Measurements from ENCODE around the gene HNRNPA3. TPM values are rescaled to one million over a fixed set of nuclear protein-coding genes. Genes with fewer than 3 reads are reported as not detected.
"Not testable (repeated sequence)": the region's sequence is repeated elsewhere in the genome, so short reads cannot be mapped to it uniquely, and the experiment has no call there.

Gene HNRNPA3
- total and polyA plus RNA-seq, 9 donors: 44.4 to 491 (median 381) TPM

- no peaks in the 10 kb centered on the region for H3K36me3 ChIP-seq (ENCODE audit: control insufficient read depth, insufficient read depth, low read length)
- H3K4me3 ChIP-seq (ENCODE audit: low read length): no peak overlapping the region
- 31% methylated on average over 5 of the region's 8 CpGs for WGBS (ENCODE audit: insufficient coverage)
- no peaks in the 10 kb centered on the region for H3K27me3 ChIP-seq (ENCODE audit: control insufficient read depth, insufficient read depth, low read length)
- no peaks in the 10 kb centered on the region for H3K4me1 ChIP-seq (ENCODE audit: control insufficient read depth, insufficient read depth, low read length)
- no peaks in the 10 kb centered on the region for H3K9me3 ChIP-seq (replicated peaks; ENCODE audit: control insufficient read depth, low read depth, low read length)
- no peak overlapping the region for H3K27ac ChIP-seq (ENCODE audit: low read length)
- DNase-seq: no peak
Observed at GRCh38 chr2:177187631-177188312, 24.8 kb upstream of the HNRNPA3 start.

DNA sequence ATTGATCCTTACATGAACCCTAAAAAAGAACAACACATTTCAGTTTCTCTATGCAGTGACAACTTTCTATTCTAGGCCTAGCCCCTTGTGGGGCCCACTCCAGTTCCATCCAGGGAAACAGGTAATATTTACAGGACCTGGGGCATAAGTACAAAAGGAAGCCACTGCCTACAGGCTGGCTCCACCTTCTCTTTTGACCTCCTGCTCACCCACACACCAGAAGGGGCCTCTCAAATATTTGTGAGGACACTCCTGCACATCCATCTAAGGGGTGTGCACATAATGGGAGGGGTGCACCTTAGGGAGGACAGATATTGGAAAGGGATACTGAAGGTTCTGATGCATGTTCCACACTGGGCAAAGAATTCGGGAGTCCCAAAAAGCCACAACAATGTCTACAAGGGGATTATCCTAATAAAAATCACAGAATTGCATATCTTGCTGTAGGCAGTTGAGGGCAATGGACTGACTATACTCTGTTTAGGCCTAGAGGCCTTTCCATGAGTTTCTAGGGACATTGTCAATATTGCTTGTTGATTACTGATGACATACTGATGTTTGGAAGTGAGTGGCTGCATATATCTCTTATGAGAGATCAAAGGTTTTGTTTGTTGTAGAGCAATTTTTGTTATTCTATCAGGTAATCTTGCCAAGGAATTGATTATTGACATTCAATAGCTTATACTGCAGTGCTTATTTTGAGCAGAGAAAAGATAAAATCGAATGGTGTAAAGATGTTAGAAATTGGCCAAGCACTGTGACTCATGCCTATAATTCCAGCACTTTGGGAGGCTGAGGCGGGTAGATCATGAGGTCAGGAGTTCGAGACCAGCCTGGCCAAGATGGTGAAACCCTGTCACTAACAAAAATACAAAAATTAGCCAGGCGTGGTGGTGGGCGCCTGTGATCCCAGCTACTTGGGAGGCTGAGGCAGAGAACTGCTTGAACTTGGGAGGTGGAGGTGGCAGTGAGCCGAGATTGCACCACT is 23.8 kb upstream of the HNRNPA3 start:
- Histone ChIP-seq H3K27me3 (ENCODE audit: control insufficient read depth, insufficient read depth, low read length) (no peaks in the 10 kb centered on the region), H3K9me3 (replicated peaks; ENCODE audit: control insufficient read depth, low read depth, low read length) (no peaks in the 10 kb centered on the region), H3K4me1 (ENCODE audit: control insufficient read depth, insufficient read depth, low read length) (no peaks in the 10 kb centered on the region), H3K36me3 (ENCODE audit: control insufficient read depth, insufficient read depth, low read length) (no peaks in the 10 kb centered on the region), H3K27ac (ENCODE audit: low read length) (no peak overlapping the region), H3K4me3 (ENCODE audit: low read length) (no peak overlapping the region)
- 81% methylated on average over 5 of the region's 7 CpGs for WGBS (ENCODE audit: insufficient coverage)
- DNase-seq: no peak

GRCh38 chr2:177190941-177191340 is 21.7 kb upstream of the HNRNPA3 start:
- no peaks in the 10 kb centered on the region for H3K36me3 ChIP-seq (ENCODE audit: control insufficient read depth, insufficient read depth, low read length)
- no peaks in the 10 kb centered on the region for H3K4me1 ChIP-seq (ENCODE audit: control insufficient read depth, insufficient read depth, low read length)
- no peaks in the 10 kb centered on the region for H3K9me3 ChIP-seq (replicated peaks; ENCODE audit: control insufficient read depth, low read depth, low read length)
- no peak overlapping the region for H3K4me3 ChIP-seq (ENCODE audit: low read length)
- DNase-seq: no peak
- no peak overlapping the region for H3K27ac ChIP-seq (ENCODE audit: low read length)
- H3K27me3 ChIP-seq (ENCODE audit: control insufficient read depth, insufficient read depth, low read length): no peaks in the 10 kb centered on the region
- WGBS (ENCODE audit: insufficient coverage): no CpG with 5 or more reads among the region's 1 CpG

GRCh38 chr2:177192788-177193187 is 19.8 kb upstream of the HNRNPA3 start:
- H3K27me3 ChIP-seq (ENCODE audit: control insufficient read depth, insufficient read depth, low read length): no peaks in the 10 kb centered on the region
- no peaks in the 10 kb centered on the region for H3K4me1 ChIP-seq (ENCODE audit: control insufficient read depth, insufficient read depth, low read length)
- H3K36me3 ChIP-seq (ENCODE audit: control insufficient read depth, insufficient read depth, low read length): no peaks in the 10 kb centered on the region
- no peak overlapping the region for H3K27ac ChIP-seq (ENCODE audit: low read length)
- DNase-seq: no peak
- no CpG with 5 or more reads among the region's 1 CpG for whole genome bisulfite sequencing (ENCODE audit: insufficient coverage)
- H3K9me3 ChIP-seq (replicated peaks; ENCODE audit: control insufficient read depth, low read depth, low read length): no peaks in the 10 kb centered on the region
- no peak overlapping the region for H3K4me3 ChIP-seq (ENCODE audit: low read length)

- no peaks in the 10 kb centered on the region for H3K4me1 ChIP-seq (ENCODE audit: control insufficient read depth, insufficient read depth, low read length)
- no peak overlapping the region for H3K27ac ChIP-seq (ENCODE audit: low read length)
- no CpG with 5 or more reads among the region's 4 CpGs for WGBS (ENCODE audit: insufficient coverage)
- no peak for DNase-seq
- no peak overlapping the region for H3K4me3 ChIP-seq (ENCODE audit: low read length)
- H3K36me3 ChIP-seq (ENCODE audit: control insufficient read depth, insufficient read depth, low read length): no peaks in the 10 kb centered on the region
- H3K27me3 ChIP-seq (ENCODE audit: control insufficient read depth, insufficient read depth, low read length): no peaks in the 10 kb centered on the region
- no peaks in the 10 kb centered on the region for H3K9me3 ChIP-seq (replicated peaks; ENCODE audit: control insufficient read depth, low read depth, low read length)
Observed at GRCh38 chr2:177193240-177193639, 19.4 kb upstream of the HNRNPA3 start.

DNA sequence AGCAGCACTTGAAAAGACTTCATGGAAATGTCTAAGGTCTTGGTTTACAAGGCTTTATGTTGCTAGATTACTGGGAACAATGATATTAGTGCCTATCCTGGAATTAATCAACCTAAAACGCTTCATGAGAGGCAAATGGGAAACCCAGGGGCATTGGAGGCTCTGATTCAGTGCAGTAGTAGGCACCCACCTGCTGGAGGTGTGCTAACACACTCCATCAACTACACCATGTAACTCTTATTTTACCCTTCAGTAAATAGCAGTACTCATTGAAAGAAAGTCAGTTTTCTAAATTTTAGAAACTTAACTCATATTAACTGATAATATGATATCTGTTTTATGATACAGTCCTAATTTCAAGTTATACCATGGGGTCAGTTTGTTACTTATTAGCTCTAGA is 17.4 kb upstream of the HNRNPA3 start:
- no peak overlapping the region for H3K27ac ChIP-seq (ENCODE audit: low read length)
- no CpG with 5 or more reads among the region's 1 CpG for WGBS (ENCODE audit: insufficient coverage)
- no peak overlapping the region for H3K4me3 ChIP-seq (ENCODE audit: low read length)
- H3K4me1 ChIP-seq (ENCODE audit: control insufficient read depth, insufficient read depth, low read length): no peaks in the 10 kb centered on the region
- H3K36me3 ChIP-seq (ENCODE audit: control insufficient read depth, insufficient read depth, low read length): no peaks in the 10 kb centered on the region
- no peak for DNase-seq
- no peaks in the 10 kb centered on the region for H3K9me3 ChIP-seq (replicated peaks; ENCODE audit: control insufficient read depth, low read depth, low read length)
- no peaks in the 10 kb centered on the region for H3K27me3 ChIP-seq (ENCODE audit: control insufficient read depth, insufficient read depth, low read length)

- no CpG with 5 or more reads among the region's 7 CpGs for WGBS (ENCODE audit: insufficient coverage)
- H3K27me3 ChIP-seq (ENCODE audit: control insufficient read depth, insufficient read depth, low read length); H3K27ac ChIP-seq (ENCODE audit: low read length); H3K36me3 ChIP-seq (ENCODE audit: control insufficient read depth, insufficient read depth, low read length); H3K4me3 ChIP-seq (ENCODE audit: low read length); DNase-seq; H3K4me1 ChIP-seq (ENCODE audit: control insufficient read depth, insufficient read depth, low read length); H3K9me3 ChIP-seq (replicated peaks; ENCODE audit: control insufficient read depth, low read depth, low read length): not testable (repeated sequence)
Observed at GRCh38 chr2:177200419-177200818, 12.2 kb upstream of the HNRNPA3 start.

DNA sequence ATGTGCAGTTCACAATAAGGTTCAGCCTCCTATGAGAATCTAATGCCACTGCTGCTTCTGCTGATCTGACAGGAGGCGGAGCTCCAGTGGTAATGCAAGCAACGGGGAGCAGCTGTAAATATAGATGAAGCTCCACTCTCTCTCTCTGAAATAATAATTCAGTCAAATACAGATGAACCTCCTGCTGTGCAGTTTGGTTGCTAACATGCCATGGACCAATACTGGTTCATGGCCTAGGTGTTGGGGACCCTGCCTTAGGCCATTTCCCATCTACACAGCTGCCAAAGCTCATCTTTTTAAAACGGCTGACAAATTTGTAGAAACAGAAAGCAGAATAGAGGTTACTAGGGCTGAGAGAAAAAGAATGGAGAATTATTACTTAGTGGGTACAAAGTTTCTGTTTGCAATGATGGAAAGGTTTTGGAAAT is 10.7 kb upstream of the HNRNPA3 start:
- no peaks in the 10 kb centered on the region for H3K4me1 ChIP-seq (ENCODE audit: control insufficient read depth, insufficient read depth, low read length)
- no peaks in the 10 kb centered on the region for H3K36me3 ChIP-seq (ENCODE audit: control insufficient read depth, insufficient read depth, low read length)
- H3K9me3 ChIP-seq (replicated peaks; ENCODE audit: control insufficient read depth, low read depth, low read length): no peaks in the 10 kb centered on the region
- H3K27me3 ChIP-seq (ENCODE audit: control insufficient read depth, insufficient read depth, low read length): no peaks in the 10 kb centered on the region
- no peak overlapping the region for H3K27ac ChIP-seq (ENCODE audit: low read length)
- no peak for DNase-seq
- whole genome bisulfite sequencing (ENCODE audit: insufficient coverage): no CpG with 5 or more reads among the region's 3 CpGs
- H3K4me3 ChIP-seq (ENCODE audit: low read length): no peak overlapping the region

GRCh38 chr2:177204417-177204816 is 8.2 kb upstream of the HNRNPA3 start:
- Histone ChIP-seq H3K4me1 (ENCODE audit: control insufficient read depth, insufficient read depth, low read length) (no peaks in the 10 kb centered on the region), H3K4me3 (ENCODE audit: low read length) (no peak overlapping the region), H3K9me3 (replicated peaks; ENCODE audit: control insufficient read depth, low read depth, low read length) (no peaks in the 10 kb centered on the region), H3K27me3 (ENCODE audit: control insufficient read depth, insufficient read depth, low read length) (no peaks in the 10 kb centered on the region), H3K36me3 (ENCODE audit: control insufficient read depth, insufficient read depth, low read length) (no peaks in the 10 kb centered on the region), H3K27ac (ENCODE audit: low read length) (no peak overlapping the region)
- WGBS (ENCODE audit: insufficient coverage): no CpG with 5 or more reads among the region's 3 CpGs
- DNase-seq: no peak

- WGBS (ENCODE audit: insufficient coverage): 86% methylated on average over 1 of the region's 2 CpGs
- no peaks in the 10 kb centered on the region for H3K27me3 ChIP-seq (ENCODE audit: control insufficient read depth, insufficient read depth, low read length)
Observed at GRCh38 chr2:177207101-177207500, 5.5 kb upstream of the HNRNPA3 start.

More at GRCh38 chr2:177207101-177207500, 5.5 kb upstream of the HNRNPA3 start:
- Histone ChIP-seq H3K27ac (ENCODE audit: low read length) (no peak overlapping the region), H3K9me3 (replicated peaks; ENCODE audit: control insufficient read depth, low read depth, low read length) (no peaks in the 10 kb centered on the region), H3K36me3 (ENCODE audit: control insufficient read depth, insufficient read depth, low read length) (no peaks in the 10 kb centered on the region), H3K4me3 (ENCODE audit: low read length) (no peak overlapping the region), H3K4me1 (ENCODE audit: control insufficient read depth, insufficient read depth, low read length) (peaks cover 3% of the 10 kb centered on the region)
- DNase-seq: no peak

Measured in muscle of leg (tissue), 11 donors.